ENCODE results near the gene HILPDA.

The HILPDA gene, protein sequence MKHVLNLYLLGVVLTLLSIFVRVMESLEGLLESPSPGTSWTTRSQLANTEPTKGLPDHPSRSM

GRCh38 chr7:128455543-128456254 is at the start of gene HILPDA:
HILPDA (plus strand) TSS chr7:128455878; CDS start chr7:128457269, 1,391 bp downstream.
- peak within 1 kb of the TSS; percentile 77 for H3K27ac ChIP-seq
- CTCF ChIA-PET, result interaction anchor here (0.6 to 1.3 kb wide), 4 partner anchors 36 to 111 kb away, joined by 3 to 4 read pairs (median 4); no protein-coding TSS in a partner anchor
- TF ChIP-seq, protein P1, sequence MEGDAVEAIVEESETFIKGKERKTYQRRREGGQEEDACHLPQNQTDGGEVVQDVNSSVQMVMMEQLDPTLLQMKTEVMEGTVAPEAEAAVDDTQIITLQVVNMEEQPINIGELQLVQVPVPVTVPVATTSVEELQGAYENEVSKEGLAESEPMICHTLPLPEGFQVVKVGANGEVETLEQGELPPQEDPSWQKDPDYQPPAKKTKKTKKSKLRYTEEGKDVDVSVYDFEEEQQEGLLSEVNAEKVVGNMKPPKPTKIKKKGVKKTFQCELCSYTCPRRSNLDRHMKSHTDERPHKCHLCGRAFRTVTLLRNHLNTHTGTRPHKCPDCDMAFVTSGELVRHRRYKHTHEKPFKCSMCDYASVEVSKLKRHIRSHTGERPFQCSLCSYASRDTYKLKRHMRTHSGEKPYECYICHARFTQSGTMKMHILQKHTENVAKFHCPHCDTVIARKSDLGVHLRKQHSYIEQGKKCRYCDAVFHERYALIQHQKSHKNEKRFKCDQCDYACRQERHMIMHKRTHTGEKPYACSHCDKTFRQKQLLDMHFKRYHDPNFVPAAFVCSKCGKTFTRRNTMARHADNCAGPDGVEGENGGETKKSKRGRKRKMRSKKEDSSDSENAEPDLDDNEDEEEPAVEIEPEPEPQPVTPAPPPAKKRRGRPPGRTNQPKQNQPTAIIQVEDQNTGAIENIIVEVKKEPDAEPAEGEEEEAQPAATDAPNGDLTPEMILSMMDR (conservative IDR thresholded peaks at IDR 0.05; ENCODE audit: low read depth), result no peak
- POLR2A ChIA-PET (ENCODE audit: low non-redundant PET), result no interaction called here
- peak; percentile 92 for DNase-seq (ENCODE audit: low spot score)

DNA sequence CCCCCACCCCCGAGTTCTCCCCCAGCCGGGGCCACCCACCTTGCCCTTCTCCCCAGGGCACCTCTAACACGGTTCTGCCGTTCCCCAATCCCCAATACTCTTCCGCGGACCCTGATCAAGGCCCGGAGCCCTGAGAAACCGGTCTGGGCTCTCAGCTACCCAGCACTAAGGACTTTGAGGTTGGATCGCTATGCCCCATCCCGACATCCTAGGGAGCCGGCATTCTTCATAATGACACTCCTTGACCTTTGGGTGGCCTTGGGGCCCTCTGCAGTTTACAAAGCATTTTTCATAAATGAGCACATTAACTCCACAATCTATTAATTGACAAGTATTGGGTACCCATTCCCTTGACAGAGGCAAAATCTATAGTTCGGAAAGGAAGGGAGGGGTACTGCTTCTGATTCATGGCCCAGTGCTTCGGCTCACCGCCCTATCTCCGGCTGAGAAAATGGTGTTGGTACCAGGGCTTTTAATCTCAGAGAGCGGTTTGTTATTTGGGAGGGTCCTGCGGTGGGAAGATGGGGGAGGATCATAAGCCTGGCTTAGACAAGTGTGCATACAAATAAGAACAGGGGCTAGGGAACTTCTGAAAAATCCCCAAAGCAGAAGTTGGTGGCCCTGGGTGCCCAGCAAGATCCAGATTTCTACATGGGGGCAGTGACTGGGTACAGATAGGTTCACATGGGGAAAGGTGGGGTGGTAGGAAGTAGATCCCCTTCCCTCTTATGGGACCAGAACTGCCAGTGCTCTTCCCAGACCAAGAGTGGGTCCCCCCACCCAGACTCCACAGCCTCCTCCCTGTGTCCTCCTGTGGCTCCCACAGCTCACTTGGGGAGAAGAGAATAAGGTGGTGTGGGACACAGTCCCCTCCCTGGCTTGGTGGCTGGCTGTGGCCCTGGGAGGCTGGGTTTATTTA is 49.1 kb upstream of the HILPDA start:
- POLR2A ChIA-PET (ENCODE audit: low non-redundant PET), result no interaction called here
- DNase-seq (ENCODE audit: low spot score), result no peak
- CTCF ChIA-PET, result no interaction called here
- TF ChIP-seq, protein P1 (conservative IDR thresholded peaks at IDR 0.05; ENCODE audit: low read depth), result no peak
- peak overlapping the region; percentile 89 for H3K27ac ChIP-seq

DNA sequence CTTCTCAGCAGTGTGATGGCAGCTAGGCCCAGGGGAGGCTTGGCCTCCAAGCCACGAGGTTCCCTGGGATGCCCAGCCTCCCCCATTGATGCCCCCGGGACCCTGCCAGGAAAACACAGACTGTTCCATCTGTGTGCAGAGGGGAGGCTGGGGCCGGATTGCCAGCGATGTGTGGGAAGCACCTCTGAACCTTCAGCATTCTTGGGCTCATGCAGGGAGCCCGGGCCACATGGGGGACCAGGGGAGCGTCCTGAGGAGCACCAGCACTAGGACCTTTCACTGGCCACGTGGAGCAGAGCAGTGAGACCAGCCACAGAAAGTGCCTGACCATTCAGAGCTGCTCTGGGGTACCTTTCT is 48.5 kb upstream of the HILPDA start:
- peak overlapping the region; percentile 89 for H3K27ac ChIP-seq
- ChIA-PET POLR2A (ENCODE audit: low non-redundant PET) (no interaction called here), CTCF (interaction anchor here (1.5 kb wide), 1 partner anchor 19 kb away, joined by 4 read pairs; no protein-coding TSS in a partner anchor)
- no peak for DNase-seq (ENCODE audit: low spot score)
- TF ChIP-seq, protein P1 (conservative IDR thresholded peaks at IDR 0.05; ENCODE audit: low read depth), result no peak

- ChIA-PET POLR2A (ENCODE audit: low non-redundant PET) (interaction anchor here (0.7 kb wide), 1 partner anchor 25 kb away, joined by 6 read pairs; no protein-coding TSS in a partner anchor), CTCF (interaction anchor here (0.6 to 1.5 kb wide), 4 partner anchors 10 to 361 kb away, joined by 3 to 4 read pairs (median 4); no protein-coding TSS in a partner anchor)
- no peak for DNase-seq (ENCODE audit: low spot score)
- peak overlapping the region; percentile 89 for H3K27ac ChIP-seq
- TF ChIP-seq, protein P1 (conservative IDR thresholded peaks at IDR 0.05; ENCODE audit: low read depth), result no peak
Observed at GRCh38 chr7:128407751-128408708, 47.6 kb upstream of the HILPDA start.

DNA sequence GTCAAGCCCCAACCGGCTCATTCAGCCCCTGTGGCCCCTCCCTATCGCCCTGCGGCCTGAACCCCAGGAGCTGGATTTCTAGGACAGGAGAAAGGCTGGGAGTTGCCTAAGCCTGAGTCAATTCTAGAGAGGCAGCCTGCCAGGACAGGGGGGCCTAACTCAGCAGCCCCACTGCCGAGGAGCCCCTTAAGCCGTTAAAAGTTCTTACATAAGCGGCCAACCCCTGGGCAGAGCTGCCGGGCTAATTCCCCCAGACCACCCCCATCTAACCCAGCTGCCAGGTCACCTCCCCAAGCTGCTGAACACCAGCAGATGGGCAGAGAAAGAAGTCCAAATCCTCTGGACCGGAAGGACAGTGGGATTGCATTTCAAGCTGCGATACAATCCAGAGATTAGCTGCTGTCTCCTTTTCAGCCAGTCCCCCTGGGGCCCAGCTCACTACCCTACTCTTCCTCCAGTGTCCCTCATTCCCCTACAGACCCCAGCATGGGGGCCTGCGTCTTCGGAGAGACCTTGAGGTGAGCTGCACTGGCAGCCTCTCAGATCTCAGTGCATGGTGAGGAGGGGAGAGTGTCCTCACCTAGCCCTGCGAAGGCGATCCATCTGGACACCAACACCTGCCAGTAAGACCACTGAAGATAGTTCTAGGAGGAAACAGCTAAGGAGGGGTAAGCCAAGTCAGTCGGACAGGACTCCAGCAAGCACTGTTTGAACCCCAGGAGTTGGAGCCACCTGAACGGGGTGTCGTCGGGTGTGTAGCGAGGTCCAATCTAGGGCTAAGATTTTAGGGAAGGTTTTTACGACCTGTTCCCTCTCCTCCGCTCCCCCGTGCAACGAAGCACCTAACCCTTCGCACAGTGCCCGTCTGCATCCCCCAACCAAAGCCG is 46.7 kb upstream of the HILPDA start:
- POLR2A ChIA-PET (ENCODE audit: low non-redundant PET), result no interaction called here
- peak overlapping the region; percentile 89 for H3K27ac ChIP-seq
- DNase-seq (ENCODE audit: low spot score), result peak; percentile 47
- CTCF ChIA-PET, result interaction anchor here (0.7 to 1.5 kb wide), 4 partner anchors 11 to 17 kb away, joined by 3 to 6 read pairs (median 4); no protein-coding TSS in a partner anchor
- TF ChIP-seq, protein P1 (conservative IDR thresholded peaks at IDR 0.05; ENCODE audit: low read depth), result no peak

Measured in RWPE1 (cell line).